ENCODE data around the gene ADRA2A. TPM values are rescaled to one million over a fixed set of nuclear protein-coding genes. Genes with fewer than 3 reads are reported as not detected.

Gene ADRA2A
- total RNA-seq, 4 donors from 2014 or later: 8.5 to 62.1 (median 17.6) TPM

DNA sequence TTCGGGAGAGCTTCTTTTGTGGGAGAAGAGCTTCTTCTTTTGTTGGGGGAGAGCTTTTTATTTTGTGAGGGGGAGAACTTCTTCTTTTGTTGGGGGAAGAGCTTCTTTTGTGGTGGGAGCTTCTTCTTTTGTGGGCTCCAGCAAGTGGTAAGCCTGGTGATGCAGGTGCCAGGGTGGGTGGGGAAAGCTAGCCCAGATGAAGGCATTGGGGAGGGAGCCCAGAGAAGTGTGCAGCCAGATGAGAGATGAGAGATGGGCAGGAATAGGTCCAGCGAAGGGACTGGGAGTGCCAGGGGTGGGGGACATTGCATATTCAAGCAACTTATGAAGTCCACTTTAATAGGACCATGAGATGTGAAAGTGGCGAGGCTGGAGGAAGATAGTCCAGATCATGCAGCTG lies 9.7 kb downstream of the ADRA2A start:
- no peaks in the 10 kb centered on the region for H3K27me3 ChIP-seq
- no peak overlapping the region for H3K4me3 ChIP-seq
- no peaks in the 10 kb centered on the region for H3K4me1 ChIP-seq
- H3K9me3 ChIP-seq: no peaks in the 10 kb centered on the region
- DNase-seq (ENCODE audit: low spot score in 2 of 2): no peak
- WGBS, 2 donors: 60 to 65% methylated on average over 3 of the region's 3 CpGs
- TF ChIP-seq, protein P1, sequence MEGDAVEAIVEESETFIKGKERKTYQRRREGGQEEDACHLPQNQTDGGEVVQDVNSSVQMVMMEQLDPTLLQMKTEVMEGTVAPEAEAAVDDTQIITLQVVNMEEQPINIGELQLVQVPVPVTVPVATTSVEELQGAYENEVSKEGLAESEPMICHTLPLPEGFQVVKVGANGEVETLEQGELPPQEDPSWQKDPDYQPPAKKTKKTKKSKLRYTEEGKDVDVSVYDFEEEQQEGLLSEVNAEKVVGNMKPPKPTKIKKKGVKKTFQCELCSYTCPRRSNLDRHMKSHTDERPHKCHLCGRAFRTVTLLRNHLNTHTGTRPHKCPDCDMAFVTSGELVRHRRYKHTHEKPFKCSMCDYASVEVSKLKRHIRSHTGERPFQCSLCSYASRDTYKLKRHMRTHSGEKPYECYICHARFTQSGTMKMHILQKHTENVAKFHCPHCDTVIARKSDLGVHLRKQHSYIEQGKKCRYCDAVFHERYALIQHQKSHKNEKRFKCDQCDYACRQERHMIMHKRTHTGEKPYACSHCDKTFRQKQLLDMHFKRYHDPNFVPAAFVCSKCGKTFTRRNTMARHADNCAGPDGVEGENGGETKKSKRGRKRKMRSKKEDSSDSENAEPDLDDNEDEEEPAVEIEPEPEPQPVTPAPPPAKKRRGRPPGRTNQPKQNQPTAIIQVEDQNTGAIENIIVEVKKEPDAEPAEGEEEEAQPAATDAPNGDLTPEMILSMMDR (IDR thresholded peaks at IDR 0.05): no peak
- no peak for TF ChIP-seq POLR2A (IDR thresholded peaks at IDR 0.05)
- H3K27ac ChIP-seq: no peak overlapping the region
- H3K36me3 ChIP-seq: no peaks in the 10 kb centered on the region

GRCh38 chr10:111087331-111087756 lies 10.5 kb downstream of the ADRA2A start:
- Histone ChIP-seq H3K27me3 (no peaks in the 10 kb centered on the region), H3K4me1 (no peaks in the 10 kb centered on the region), H3K4me3 (no peak overlapping the region), H3K36me3 (no peaks in the 10 kb centered on the region), H3K27ac (no peak overlapping the region), H3K9me3 (no peaks in the 10 kb centered on the region)
- WGBS, 2 donors: 92 to 94% methylated on average over 11 of the region's 11 CpGs
- TF ChIP-seq POLR2A (IDR thresholded peaks at IDR 0.05) (no peak), EP300 (IDR thresholded peaks at IDR 0.05) (no peak)
- TF ChIP-seq, protein P1 (IDR thresholded peaks at IDR 0.05): no peak
- DNase-seq (ENCODE audit: low spot score in 2 of 2): no peak

- no peak overlapping the region for H3K27ac ChIP-seq
- no peaks in the 10 kb centered on the region for H3K9me3 ChIP-seq
- H3K36me3 ChIP-seq: no peaks in the 10 kb centered on the region
- DNase-seq (ENCODE audit: low spot score in 2 of 2): no peak
- H3K4me1 ChIP-seq: no peaks in the 10 kb centered on the region
- H3K4me3 ChIP-seq: no peak overlapping the region
- no peaks in the 10 kb centered on the region for H3K27me3 ChIP-seq
- TF ChIP-seq POLR2A (IDR thresholded peaks at IDR 0.05): no peak
- no peak for TF ChIP-seq EP300 (IDR thresholded peaks at IDR 0.05)
- TF ChIP-seq, protein P1 (IDR thresholded peaks at IDR 0.05): no peak
- whole genome bisulfite sequencing, 2 donors: 82 to 89% methylated on average over 4 of the region's 4 CpGs
These were observed 11.2 kb downstream of the ADRA2A start for GRCh38 chr10:111087968-111088505.

- Histone ChIP-seq H3K4me1 (no peaks in the 10 kb centered on the region), H3K4me3 (no peak overlapping the region), H3K27me3 (no peaks in the 10 kb centered on the region), H3K27ac (no peak overlapping the region), H3K9me3 (no peaks in the 10 kb centered on the region), H3K36me3 (no peaks in the 10 kb centered on the region)
- WGBS, 2 donors: 91 to 95% methylated on average over 3 of the region's 3 CpGs
- DNase-seq (ENCODE audit: low spot score in 2 of 2): no peak
- TF ChIP-seq, protein P1 (IDR thresholded peaks at IDR 0.05): no peak
- TF ChIP-seq EP300 (IDR thresholded peaks at IDR 0.05) (no peak), POLR2A (IDR thresholded peaks at IDR 0.05) (no peak)
These were observed 12.5 kb downstream of the ADRA2A start for GRCh38 chr10:111089293-111089692.

DNA sequence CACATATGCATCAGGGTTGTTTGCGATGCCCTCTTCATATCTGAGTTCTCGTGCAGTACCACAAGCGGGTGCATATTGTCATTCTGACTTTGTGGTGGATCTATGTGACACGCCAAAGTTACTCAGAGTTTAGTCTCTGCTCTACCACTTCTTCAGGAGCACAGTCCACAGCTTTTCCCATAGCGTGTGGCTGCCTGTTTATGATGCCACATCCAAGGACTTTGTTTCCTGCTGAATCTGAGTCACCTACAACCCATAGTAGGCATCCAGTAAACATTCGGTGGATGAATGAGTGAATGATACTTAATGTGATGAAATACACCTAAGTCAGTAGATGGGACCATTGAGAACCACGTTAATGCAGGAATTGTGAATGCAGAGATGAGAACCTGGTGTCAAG lies 15.0 kb downstream of the ADRA2A start:
- Histone ChIP-seq H3K4me3 (no peak overlapping the region), H3K27ac (no peak overlapping the region), H3K4me1 (no peaks in the 10 kb centered on the region), H3K36me3 (no peaks in the 10 kb centered on the region), H3K9me3 (no peaks in the 10 kb centered on the region), H3K27me3 (no peaks in the 10 kb centered on the region)
- 87 to 93% methylated on average over 7 of the region's 7 CpGs for WGBS, 2 donors
- DNase-seq (ENCODE audit: low spot score in 2 of 2): no peak
- TF ChIP-seq, protein P1 (IDR thresholded peaks at IDR 0.05): no peak
- TF ChIP-seq EP300 (IDR thresholded peaks at IDR 0.05) (no peak), POLR2A (IDR thresholded peaks at IDR 0.05) (no peak)
